ENCODE data around the gene CDC42EP1. TPM values are rescaled to one million over a fixed set of nuclear protein-coding genes. Genes with fewer than 3 reads are reported as not detected.

The CDC42EP1 gene
- total and polyA plus RNA-seq, 12 donors, result 10.6 to 48.3 (median 16.2) TPM

DNA sequence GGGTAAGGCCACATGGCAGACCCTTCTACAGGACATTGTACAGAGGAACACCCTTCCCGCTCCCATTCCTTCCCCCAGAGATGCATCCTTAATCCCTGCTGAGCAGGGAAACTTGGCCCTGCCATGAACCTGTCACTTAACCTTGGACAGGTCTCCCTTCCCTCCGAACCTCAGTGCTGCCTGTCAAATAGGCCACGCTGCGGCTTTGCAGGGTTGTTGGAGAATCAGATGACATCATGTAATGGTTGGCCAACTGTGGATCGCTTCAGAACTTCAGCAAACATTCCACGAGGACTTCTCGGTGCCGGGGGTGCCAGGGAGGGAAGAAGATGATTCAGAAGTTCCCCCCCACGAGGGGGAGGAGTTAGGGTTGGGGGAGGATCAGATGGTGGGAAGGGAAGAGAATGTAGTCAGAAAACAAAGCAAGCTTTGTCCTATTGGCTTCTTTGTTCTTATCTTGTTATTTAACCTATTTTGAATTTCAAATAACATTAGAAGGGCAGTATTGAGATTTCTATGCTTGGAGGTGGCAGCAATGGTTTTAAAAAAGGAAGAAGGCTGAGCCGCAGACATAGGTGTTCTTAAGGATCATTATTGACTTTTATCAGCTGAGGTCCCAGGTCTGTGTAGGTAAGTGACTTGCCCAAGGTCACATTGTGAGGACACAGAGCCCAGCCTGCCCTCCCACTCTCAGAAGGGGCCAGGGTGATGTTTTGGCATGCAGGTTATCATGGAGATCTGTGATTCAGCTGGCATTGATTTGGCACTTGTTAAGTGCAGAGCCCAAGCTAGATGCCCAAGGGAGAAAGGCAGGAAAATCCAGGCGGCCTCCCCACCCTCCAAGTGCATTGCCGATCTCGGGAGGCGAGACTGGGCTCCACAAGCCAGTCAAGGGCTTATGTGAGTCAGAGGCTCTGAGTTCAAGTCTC lies 3.1 kb downstream of the CDC42EP1 start:
- ATAC-seq (peak in 4 of 8 donors; percentile 3 to 30 (median 20)), DNase-seq (peak; percentile 42 to 71)
- H3K4me3 ChIP-seq, result peak overlapping the region in 8 of 10 donors; percentile 3 to 92 (median 74)
- no peaks in the 10 kb centered on the region for H3K9me3 ChIP-seq
- 38 to 43% methylated on average over 14 of the region's 14 CpGs for WGBS, 2 donors
- peaks cover 26 to 90% (median 79%) of the 10 kb centered on the region in 9 donors for H3K4me1 ChIP-seq
- TF ChIP-seq, protein P1, sequence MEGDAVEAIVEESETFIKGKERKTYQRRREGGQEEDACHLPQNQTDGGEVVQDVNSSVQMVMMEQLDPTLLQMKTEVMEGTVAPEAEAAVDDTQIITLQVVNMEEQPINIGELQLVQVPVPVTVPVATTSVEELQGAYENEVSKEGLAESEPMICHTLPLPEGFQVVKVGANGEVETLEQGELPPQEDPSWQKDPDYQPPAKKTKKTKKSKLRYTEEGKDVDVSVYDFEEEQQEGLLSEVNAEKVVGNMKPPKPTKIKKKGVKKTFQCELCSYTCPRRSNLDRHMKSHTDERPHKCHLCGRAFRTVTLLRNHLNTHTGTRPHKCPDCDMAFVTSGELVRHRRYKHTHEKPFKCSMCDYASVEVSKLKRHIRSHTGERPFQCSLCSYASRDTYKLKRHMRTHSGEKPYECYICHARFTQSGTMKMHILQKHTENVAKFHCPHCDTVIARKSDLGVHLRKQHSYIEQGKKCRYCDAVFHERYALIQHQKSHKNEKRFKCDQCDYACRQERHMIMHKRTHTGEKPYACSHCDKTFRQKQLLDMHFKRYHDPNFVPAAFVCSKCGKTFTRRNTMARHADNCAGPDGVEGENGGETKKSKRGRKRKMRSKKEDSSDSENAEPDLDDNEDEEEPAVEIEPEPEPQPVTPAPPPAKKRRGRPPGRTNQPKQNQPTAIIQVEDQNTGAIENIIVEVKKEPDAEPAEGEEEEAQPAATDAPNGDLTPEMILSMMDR (IDR thresholded peaks at IDR 0.05), result no peak
- intact Hi-C loops (cut with DNase I), result loop anchor here in 6 of 10 donors (1.0 to 10.0 kb wide), 4 partner anchors 17 to 249 kb away; no protein-coding TSS in a partner anchor
- peaks cover 0 to 42% (median 9%) of the 10 kb centered on the region in 9 donors for H3K36me3 ChIP-seq
- peak overlapping the region; percentile 27 to 100 (median 96) for H3K27ac ChIP-seq
- H3K27me3 ChIP-seq, result peaks cover 0 to 38% (median 4%) of the 10 kb centered on the region in 7 donors

DNA sequence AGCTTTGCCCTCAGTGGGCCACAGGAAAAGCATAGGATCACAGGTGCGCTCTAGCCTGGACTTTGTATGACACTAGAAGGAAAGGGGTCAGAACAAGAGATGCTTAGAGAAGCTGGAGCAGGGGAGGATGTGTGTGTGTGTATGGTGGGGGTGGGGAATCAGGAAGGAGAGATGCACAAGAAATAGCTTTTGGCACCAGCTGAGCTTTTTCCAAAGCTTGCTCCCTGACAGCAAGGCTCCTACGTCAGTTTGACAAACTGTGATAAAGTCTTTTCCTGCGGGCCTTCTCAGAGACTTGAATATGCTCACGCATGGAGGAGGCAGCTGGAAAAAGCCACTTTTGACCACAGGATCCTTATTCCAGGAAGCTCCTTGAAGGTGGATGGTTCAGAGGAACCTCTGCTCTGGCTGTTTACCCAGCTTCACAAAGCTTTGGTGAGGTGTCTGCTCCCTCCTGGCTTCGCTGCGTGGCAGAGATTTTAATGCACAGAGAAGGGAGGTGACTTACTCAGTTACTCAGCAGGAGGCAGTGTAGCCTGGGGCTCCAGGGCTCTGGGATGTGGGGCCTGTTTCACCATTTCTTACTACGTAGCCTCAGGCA lies 3.9 kb downstream of the CDC42EP1 start:
- Histone ChIP-seq H3K4me3 (peak overlapping the region in 6 of 10 donors; percentile 3 to 92 (median 74)), H3K27ac (peak overlapping the region; percentile 19 to 100 (median 96)), H3K9me3 (no peaks in the 10 kb centered on the region), H3K27me3 (peaks cover 0 to 37% (median 4%) of the 10 kb centered on the region in 7 donors), H3K36me3 (peaks cover 0 to 50% (median 9%) of the 10 kb centered on the region in 9 donors), H3K4me1 (peaks cover 26 to 89% (median 75%) of the 10 kb centered on the region in 9 donors)
- WGBS, 2 donors, result 48 to 57% methylated on average over 7 of the region's 7 CpGs
- DNase-seq, result peak in 1 of 2 donors; percentile 79
- intact Hi-C loops (cut with DNase I), result loop anchor here in 6 of 10 donors (1.0 to 10.0 kb wide), 4 partner anchors 18 to 249 kb away; no protein-coding TSS in a partner anchor
- TF ChIP-seq, protein P1 (IDR thresholded peaks at IDR 0.05), result peak in 1 of 9 donors; percentile 5
- peak in 4 of 8 donors; percentile 3 to 44 (median 28) for ATAC-seq

DNA sequence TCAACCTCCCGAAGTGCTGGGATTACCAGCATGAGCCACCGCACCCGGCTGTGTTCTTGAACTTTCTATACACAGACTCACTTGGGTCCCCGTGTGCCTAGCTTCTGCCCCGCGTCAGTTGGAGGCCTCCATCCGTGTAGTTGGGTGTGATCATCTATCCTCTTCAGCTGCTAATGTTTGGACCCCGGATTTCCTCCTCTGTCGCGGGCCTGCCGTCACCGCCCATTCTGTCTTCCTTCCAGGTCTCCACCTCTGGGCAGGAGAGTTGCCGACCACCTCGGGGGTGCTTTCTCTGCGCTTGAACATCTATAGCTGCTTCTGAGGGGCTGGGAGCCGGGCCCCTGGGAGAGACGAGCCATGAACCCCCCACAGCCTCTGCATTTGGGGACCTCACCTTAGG lies 5.5 kb downstream of the CDC42EP1 start:
- Histone ChIP-seq H3K9me3 (no peaks in the 10 kb centered on the region), H3K27me3 (peaks cover 0 to 24% (median 4%) of the 10 kb centered on the region in 7 donors), H3K4me1 (peaks cover 26 to 96% (median 73%) of the 10 kb centered on the region in 9 donors), H3K4me3 (peak overlapping the region in 1 of 10 donors; percentile 10), H3K36me3 (peaks cover 0 to 59% (median 9%) of the 10 kb centered on the region in 9 donors), H3K27ac (peak overlapping the region; percentile 17 to 100 (median 96))
- ATAC-seq (no peak), DNase-seq (no peak)
- intact Hi-C loops (cut with DNase I), result loop anchor here in 5 of 10 donors (2.0 to 10.0 kb wide), 2 partner anchors 21 to 251 kb away; no protein-coding TSS in a partner anchor
- WGBS, 2 donors, result 51 to 57% methylated on average over 17 of the region's 17 CpGs
- TF ChIP-seq, protein P1 (IDR thresholded peaks at IDR 0.05), result no peak

All from heart right ventricle (tissue), 16 donors.